Activated CD4-positive, alpha-beta T cell treated with anti-CD3 and anti-CD28 coated beads, Interleukin-2, amount 50 U/mL, for 48 hours (primary cell): Measurements from ENCODE around the gene GPR39.

Experiments used
- DNase-seq, 2 experiments: peaks; one replicate each; pipeline ENCODE4 v3.0.0-alpha.2; 2020

The GPR39 gene

DNA sequence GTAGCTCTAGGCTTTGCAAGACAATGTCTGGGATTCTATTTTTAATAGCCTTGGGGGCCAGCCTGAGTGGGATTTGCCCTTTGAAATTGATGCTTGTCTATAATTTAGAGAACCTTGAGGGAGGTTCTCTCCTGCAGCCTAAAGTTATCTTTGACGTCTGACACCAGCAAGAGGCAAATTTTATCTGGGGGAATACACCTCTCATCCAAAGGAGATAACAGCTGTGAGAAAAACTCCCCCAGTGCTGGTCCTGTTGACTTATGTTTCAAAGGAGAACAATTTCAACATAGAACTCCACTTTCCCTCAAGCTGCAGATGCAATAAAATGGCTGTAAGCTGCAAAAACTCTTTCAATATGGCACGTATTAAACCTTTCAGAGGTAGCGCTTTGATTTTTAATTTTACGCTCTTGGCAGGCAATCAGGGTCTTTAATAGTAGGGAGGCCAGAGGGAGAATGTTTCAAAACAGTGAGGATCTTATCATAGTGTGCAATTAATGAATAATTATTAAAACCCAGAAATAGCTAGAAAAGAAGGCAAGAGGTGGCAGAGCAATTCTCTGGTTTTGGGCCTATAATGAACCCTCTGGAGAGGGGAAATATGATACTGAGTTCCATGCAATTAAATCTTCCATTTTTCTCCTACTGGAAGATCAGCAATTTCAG is 191.0 kb downstream of the GPR39 start:
- no peak for DNase-seq

DNA sequence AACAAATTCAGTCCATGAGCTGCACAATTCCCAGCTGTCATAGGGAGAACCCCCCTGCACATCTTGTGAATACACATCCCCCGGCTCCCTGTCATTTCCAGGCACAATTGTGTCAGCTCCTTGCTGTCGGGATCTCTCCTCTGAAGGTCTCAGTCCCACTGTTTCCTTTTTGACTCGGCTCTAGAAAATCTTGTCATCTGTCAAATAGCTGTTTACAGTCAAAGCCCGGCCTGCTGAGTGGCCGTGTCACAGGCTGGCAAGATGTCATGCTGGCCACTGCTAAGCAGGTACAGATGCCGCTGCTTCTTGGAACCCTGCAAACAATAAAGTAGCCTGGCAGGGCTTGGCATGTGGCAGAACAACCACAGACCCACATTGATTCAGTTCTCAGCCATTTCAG is 191.7 kb downstream of the GPR39 start:
- DNase-seq: no peak

- DNase-seq: no peak
These were observed 192.7 kb downstream of the GPR39 start for GRCh38 chr2:132609101-132609890.

DNA sequence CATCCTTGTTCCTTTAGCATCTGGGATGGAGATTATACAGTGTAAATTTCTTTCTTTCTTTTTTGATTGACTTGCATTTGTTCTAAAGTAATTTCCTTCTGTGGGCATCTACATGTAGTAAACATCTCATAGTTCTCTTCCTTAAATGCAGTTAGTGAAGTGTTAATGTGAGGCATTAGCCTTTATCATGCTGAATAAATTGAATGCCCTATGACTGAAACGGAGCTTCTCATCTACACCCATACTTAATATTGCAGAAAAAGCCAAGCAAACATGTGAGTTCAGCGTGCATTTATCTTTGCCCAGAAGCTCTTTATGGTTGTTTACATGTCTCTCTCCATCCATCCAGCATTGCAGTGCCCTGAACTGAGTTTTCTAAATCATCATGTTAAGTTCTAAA is 195.1 kb downstream of the GPR39 start:
- no peak for DNase-seq

DNA sequence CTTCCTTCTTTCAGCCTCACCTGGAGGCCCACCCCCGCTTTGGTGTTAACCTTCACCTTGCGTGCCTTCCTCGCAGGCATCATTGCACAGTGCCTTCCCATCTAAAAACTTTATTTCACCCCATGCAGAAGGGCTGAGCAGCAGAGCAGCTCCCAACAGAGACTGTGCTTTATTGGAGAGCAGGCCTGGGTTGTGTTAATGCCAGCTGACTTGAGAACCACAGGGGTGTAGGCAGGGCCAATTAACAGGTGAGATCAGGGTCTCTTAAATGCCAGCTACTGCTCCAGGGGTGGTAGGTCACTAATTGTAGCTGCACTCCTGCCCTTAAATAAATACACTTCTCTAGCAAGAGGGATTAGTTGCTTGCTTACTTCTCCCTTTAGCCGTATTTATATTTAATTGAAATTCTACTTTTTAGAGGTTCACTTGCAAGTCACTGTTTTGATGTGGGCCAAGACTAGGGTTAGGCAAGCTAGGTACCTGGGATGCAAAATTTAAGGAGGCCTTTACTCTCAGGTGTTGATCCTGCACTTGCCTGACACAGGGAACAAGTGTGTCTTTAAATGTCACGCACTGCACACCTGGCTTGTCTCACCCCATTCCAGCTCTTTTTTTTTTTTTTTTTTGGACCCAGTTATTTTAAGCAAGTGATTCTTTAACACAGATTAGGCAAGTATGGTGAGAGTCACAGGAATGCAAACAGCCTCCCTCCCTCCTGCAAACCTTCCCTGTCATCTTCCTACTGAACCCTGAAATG is 198.9 kb downstream of the GPR39 start:
- no peak for DNase-seq

- no peak for DNase-seq
These were observed 201.4 kb downstream of the GPR39 start for GRCh38 chr2:132617989-132618388.

DNA sequence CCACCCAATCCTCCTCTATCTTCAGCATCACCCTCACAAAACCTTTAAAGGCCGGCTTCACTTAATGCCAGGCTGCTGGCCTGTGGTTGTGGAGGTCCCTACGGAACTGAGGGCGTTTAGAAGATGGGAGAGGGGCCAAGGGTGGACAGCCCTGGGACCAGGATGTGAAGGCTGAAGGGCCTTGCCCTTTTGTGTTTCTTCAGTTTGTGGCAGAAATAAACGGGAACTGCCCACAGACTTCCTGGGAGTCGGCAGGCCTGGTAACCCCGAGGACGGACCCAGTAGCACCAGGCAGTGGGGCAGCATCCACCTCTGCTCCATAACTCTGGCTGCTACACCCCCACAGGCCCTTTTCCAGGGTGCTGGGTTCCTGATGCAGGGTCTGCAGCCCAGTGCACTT is 202.1 kb downstream of the GPR39 start:
- no peak for DNase-seq

DNA sequence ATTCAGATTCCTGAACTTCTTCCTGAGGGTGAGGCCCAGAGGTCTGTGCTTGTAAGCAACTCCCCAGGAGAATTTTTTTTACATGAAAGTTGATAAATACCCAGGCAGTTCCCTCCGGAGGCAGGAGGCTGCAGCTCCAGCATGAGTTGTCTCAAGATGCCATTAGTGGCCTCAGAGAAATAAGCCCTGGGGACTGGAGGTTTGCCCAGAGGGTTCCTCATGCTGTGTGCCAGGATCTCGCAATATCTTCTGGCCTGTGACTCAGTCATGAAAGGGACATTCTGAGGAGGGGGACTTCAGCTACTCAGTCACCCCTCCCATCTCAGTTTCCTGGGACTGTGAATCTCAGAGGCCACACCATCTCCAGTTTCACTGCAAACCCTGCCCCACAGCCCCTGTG is 203.5 kb downstream of the GPR39 start:
- no peak for DNase-seq

- no peak for DNase-seq
These were observed 204.7 kb downstream of the GPR39 start for GRCh38 chr2:132621131-132621875.

GRCh38 chr2:132623096-132623839 is 206.7 kb downstream of the GPR39 start:
- no peak for DNase-seq

- DNase-seq: no peak
These were observed 210.9 kb downstream of the GPR39 start for GRCh38 chr2:132627536-132627935.

DNA sequence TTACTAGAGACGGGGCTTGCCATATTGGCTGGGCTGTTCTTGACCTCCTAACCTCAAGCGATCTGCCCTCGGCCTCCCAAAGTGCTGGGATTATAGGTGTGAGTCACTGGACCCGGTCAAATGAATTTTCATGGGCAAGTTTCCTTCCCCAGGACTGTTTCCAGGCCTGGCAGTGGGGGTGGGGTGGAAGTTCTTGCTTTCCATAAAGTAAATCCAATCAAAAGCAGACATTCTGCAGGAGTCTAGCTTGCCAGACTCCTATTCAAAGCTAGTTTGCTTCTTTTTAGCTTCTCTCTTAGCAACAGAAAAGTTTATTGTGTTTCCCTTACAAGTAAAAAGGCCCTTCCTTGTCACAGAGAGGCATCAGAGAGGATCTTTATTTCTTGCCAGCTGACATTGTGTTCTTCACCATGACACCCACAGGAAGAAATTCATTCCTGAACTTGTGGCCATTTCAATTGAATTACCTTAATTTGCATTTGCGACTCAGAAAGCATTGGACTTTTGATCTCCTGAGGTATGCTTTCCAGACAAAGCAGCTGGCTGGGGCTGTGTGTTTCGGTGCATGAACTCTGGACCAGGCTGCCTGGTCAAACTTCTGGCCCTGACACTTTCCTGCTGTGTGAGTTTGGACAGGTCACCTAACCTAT is 215.5 kb downstream of the GPR39 start:
- DNase-seq: no peak

- DNase-seq: no peak
These were observed 217.0 kb downstream of the GPR39 start for GRCh38 chr2:132633635-132634034.

- no peak for DNase-seq
These were observed 219.7 kb downstream of the GPR39 start for GRCh38 chr2:132636346-132636745.

DNA sequence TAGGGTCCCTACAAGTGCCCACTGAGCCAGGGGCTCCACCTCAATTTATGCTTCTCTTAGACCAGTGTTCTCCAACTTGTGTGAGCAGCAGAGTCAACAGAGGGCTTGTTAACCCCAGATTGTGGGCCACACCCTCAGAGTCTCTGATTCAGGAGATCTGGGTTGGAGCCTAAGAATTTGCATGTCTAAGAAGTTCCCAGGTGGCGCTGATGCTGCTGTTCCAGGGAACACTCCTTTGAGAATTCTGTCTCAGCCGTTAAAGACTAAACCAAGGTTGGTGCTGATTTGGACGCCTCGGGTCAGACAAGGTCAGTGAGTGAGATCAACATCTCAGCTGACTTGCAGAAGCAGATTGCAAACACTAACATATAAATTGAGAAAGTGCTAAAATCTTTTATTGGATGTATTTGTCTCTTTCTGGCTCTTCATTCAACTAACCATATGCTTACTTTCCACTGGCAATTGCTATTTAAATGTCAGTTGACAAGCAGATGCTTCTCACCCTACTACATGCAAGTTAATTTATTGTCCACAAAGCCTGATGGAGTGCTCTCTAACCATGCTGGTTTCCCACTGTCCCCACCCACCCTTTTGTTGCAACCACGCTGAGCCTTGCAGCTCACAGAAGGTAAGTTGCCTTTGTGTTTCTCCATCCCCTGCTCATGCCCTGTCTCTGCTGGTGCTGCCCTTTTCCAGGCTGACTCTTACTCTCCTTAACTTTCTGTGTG is 221.9 kb downstream of the GPR39 start:
- DNase-seq: no peak

GRCh38 chr2:132640116-132640515 is 223.5 kb downstream of the GPR39 start:
- no peak for DNase-seq

DNA sequence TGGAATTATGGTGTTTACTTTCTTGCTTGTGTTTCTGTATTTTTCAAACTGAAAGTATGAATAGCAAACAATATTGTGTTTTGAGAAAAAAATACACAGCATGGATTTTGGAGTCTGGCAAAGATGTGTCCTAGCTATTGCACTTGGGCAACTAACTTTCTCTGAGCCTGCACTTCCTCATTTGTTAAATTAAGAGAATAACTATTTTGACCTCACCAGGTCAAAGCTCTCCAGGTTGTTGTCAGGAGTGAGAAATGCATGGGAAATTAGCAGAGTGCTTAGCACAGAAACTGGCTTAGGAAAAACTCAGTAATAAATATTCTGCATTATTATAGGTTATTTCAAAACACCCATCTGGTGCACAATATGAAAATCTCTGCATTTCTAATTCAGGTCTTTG is 225.2 kb downstream of the GPR39 start:
- no peak for DNase-seq

- no peak for DNase-seq
These were observed 225.8 kb downstream of the GPR39 start for GRCh38 chr2:132642415-132642814.

DNA sequence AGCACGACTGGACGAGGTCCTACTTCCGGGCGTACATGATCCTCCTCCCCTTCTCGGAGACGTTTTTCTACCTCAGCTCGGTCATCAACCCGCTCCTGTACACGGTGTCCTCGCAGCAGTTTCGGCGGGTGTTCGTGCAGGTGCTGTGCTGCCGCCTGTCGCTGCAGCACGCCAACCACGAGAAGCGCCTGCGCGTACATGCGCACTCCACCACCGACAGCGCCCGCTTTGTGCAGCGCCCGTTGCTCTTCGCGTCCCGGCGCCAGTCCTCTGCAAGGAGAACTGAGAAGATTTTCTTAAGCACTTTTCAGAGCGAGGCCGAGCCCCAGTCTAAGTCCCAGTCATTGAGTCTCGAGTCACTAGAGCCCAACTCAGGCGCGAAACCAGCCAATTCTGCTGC is 228.6 kb downstream of the GPR39 start:
- no peak for DNase-seq

- no peak for DNase-seq
These were observed 229.3 kb downstream of the GPR39 start for GRCh38 chr2:132645722-132646539.
